ENCODE data around the gene TSPAN9.

- TF ChIP-seq CTCF (IDR thresholded peaks at IDR 0.05): no peak
- no peak for TF ChIP-seq POLR2A (IDR thresholded peaks at IDR 0.05)
Observed at GRCh38 chr12:3117144-3117581, 40.0 kb downstream of the TSPAN9 start.

Measured in suprapubic skin (tissue), 3 donors.